GM12874 (cell line): ENCODE measurements around the gene C1orf226.

Experiments used
- TF ChIP-seq, protein P1 (sequence below): IDR thresholded peaks from 2 replicates; pipeline ENCODE4 v1.5.1; 2011; ENCODE audit warnings: low read depth, mild to moderate bottlenecking, control low read depth, low read length, moderate library complexity; ENCODE audit not compliant: insufficient read depth

The C1orf226 gene

DNA sequence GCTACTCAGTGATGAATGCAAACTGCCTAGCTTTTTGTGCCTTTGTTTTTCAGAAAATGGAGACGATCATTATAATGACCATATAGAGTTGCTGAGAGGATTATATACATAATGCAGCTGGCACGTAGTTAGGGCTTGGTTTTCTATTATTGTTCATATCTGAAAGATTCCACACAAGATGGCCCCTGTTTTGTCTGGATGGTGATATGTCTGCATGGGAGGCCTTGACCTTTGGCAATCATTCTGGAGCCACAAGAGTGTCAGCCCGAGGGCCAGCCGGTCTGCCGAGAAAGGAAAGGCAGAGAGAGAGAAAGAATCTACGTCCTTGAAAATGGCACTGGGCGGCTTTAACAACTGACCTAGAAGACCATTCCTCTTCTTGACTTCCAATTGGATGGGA, 36.1 kb downstream of the C1orf226 start:
- TF ChIP-seq, protein P1, sequence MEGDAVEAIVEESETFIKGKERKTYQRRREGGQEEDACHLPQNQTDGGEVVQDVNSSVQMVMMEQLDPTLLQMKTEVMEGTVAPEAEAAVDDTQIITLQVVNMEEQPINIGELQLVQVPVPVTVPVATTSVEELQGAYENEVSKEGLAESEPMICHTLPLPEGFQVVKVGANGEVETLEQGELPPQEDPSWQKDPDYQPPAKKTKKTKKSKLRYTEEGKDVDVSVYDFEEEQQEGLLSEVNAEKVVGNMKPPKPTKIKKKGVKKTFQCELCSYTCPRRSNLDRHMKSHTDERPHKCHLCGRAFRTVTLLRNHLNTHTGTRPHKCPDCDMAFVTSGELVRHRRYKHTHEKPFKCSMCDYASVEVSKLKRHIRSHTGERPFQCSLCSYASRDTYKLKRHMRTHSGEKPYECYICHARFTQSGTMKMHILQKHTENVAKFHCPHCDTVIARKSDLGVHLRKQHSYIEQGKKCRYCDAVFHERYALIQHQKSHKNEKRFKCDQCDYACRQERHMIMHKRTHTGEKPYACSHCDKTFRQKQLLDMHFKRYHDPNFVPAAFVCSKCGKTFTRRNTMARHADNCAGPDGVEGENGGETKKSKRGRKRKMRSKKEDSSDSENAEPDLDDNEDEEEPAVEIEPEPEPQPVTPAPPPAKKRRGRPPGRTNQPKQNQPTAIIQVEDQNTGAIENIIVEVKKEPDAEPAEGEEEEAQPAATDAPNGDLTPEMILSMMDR: no peak

DNA sequence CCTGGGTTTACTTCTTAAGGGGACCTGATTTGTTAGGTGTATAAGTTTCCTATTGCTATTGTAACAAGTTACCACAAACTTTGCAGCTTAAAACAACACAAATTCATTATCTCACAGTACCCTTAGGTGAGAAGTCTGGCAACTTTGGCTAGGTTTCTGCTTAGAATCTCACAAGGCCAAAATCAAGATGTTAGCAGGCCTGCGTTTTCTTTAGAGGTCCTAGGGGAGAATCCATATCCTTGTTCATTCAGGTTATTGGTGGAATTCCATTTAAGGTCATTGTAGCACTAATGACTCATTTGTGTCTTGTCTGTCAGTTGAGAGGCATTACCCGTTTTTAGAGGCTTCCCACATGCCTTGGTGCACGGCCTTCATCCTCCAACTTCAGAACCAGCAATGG, 38.6 kb downstream of the C1orf226 start:
- TF ChIP-seq, protein P1: no peak

DNA sequence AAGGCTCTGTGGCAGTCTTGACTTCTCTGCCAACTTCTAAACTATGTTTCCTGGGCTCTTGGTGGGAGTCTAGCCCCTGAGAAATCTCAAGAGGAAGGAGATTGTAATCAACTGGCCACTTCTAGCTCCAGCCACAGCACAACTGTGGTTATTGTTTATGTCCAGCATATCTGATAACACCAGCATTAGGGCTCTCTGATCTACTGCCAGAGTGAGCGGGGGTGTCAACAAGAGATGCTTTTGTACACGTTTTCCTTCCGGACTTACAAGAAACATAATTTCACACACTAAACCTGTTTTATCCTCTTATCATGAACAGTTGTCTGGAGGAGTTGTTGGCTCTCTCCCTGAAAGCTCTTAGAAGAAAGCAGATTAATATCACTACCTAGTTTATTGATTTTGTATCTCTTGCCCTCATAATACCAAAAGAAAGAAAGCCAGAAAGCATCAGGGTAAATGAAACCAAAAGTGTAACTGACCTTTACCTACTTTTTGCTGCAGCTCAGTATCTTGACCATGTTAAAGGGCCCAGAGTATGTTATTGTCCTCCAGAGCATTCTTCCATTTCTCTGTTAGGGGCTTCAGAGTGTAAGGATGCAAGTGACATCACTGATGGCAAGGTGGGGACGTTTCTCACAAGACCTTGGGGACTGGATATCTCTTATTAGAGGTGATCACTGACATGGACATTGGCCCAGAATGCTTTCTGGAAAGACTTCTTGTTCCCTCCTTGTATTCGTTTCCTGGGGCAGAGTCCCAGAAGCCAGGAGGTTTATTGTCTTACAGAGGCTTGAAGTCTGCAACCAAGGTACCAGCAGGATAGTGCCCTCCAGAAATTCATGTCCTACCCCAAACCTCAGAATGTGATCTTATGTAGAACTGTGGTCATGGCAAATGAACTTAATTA, 40.0 kb downstream of the C1orf226 start:
- TF ChIP-seq, protein P1: no peak

DNA sequence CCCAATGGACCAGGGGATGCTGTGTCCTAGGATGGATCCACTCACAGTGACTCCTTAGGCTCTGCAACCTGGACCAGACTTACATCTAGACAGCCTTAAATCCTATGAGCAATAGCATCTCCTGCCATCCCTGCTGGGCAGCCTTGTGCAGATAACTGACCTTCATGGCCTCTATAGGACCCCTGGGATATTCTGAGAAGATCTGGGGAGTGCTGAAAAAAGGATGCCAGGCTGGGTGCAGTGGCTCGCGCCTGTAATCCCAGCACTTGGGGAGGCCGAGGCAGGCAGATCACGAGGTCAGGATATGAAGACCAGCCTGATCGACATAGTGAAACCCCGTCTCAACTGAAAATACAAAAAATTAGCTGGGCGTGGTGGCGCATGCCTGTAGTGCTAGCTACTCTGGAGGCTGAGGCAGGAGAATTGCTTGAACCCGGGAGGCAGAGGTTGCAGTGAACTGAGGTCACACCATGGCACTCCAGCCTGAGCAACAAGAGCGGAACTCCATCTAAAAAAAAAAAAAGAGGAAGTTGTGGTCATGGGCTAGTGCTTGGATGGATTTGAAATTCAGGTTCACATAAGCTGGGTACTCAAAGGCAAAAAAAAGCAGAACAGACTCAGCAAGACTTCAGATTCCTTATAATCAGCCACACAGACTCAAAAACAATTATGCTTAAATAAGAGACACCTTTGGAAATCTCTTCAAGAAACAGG, 41.3 kb downstream of the C1orf226 start:
- TF ChIP-seq, protein P1: no peak

DNA sequence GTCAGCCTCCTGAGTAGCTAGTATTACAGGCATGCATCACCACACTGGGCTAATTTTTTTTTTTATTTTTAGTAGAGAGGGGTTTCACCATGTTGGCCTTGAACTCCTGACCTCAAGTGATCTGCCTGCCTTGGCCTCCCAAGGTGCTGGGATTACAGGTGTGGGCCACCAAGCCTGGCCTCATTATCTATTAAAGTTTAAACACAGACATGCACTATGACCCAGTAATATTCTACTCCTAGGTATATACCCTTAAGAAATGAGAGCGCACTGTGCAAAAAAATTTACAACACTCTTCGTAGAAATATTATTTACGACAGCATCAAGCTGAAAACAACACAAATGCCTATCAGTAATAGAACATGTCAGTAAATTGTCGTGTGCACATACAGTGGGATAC, 49.1 kb downstream of the C1orf226 start:
- TF ChIP-seq, protein P1: no peak
